NB4 (cell line): ENCODE measurements around the gene SNRK.

Experiments
- DNase-seq: peaks from one replicate; pipeline ENCODE4 v3.0.0; 2010; ENCODE audit warnings: low read depth
- H3K4me3 ChIP-seq: one replicate; pipeline ENCODE4 v1.5.1; 2011; ENCODE audit warnings: mild to moderate bottlenecking, low read depth, low read length, moderate library complexity
- MAX ChIP-seq: IDR thresholded peaks from 2 replicates; pipeline ENCODE4 v1.6.1; 2011; ENCODE audit warnings: low read depth, low read length
- MYC ChIP-seq: IDR thresholded peaks from 2 replicates; pipeline ENCODE4 v1.6.1; 2011; ENCODE audit warnings: low read depth, low read length
- POLR2A ChIP-seq: IDR thresholded peaks from 2 replicates; pipeline ENCODE4 v1.6.1; 2011; ENCODE audit warnings: mild to moderate bottlenecking; ENCODE audit not compliant: insufficient read length; ENCODE audit errors: extremely low read depth
- TF ChIP-seq, protein P1 (sequence below): IDR thresholded peaks from one replicate; pipeline ENCODE4 v1.5.1; 2012; ENCODE audit warnings: low read depth, low read length

The SNRK gene

GRCh38 chr3:43316783-43317460, 30.6 kb downstream of the SNRK start:
- no peak overlapping the region for H3K4me3 ChIP-seq
- no peak for DNase-seq
- TF ChIP-seq, protein P1, sequence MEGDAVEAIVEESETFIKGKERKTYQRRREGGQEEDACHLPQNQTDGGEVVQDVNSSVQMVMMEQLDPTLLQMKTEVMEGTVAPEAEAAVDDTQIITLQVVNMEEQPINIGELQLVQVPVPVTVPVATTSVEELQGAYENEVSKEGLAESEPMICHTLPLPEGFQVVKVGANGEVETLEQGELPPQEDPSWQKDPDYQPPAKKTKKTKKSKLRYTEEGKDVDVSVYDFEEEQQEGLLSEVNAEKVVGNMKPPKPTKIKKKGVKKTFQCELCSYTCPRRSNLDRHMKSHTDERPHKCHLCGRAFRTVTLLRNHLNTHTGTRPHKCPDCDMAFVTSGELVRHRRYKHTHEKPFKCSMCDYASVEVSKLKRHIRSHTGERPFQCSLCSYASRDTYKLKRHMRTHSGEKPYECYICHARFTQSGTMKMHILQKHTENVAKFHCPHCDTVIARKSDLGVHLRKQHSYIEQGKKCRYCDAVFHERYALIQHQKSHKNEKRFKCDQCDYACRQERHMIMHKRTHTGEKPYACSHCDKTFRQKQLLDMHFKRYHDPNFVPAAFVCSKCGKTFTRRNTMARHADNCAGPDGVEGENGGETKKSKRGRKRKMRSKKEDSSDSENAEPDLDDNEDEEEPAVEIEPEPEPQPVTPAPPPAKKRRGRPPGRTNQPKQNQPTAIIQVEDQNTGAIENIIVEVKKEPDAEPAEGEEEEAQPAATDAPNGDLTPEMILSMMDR = no peak
- TF ChIP-seq MAX (no peak), POLR2A (no peak), MYC (no peak)

DNA sequence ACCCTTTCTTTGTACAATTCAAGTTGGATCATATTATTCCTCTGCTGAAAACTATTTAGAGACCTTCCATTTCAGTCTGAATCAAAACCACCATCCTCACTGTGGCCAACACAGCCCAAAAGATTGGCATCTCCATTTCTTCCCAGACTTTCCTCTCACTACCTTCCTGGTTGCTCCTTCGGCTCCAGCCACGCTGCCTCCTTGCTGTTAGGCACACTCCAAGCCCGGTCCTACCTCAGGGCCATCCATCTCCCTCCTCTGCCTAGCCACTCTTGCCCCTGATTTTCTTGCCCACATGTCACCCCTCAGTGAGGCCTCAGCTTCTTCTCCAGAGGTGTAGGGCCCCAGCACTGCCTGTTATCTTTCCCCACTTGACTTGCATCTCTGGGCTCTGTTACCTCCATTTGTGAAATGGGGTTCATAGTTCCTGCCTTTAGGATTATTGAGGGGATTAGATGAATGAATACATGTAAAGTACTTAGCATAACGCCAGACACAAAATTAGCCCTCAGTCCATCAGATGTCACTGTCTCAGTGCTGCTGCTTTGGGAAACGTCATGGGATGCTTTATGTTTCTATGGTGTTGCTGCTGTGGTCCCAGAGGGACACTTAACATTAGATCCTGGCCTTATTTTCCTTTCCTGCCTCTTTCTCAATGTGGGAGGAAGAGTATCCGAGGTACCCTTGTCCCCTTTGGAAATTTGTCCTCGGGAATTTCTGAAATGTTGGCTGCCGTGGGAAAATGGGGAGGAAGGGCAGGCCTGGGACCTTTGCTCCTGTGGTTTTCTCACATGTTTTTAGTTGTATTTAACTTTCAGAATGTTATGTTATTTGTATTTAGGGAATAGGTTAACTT, 31.3 kb downstream of the SNRK start:
- TF ChIP-seq MYC (no peak), MAX (no peak), POLR2A (no peak)
- TF ChIP-seq, protein P1 = no peak
- DNase-seq = no peak
- H3K4me3 ChIP-seq = no peak overlapping the region

DNA sequence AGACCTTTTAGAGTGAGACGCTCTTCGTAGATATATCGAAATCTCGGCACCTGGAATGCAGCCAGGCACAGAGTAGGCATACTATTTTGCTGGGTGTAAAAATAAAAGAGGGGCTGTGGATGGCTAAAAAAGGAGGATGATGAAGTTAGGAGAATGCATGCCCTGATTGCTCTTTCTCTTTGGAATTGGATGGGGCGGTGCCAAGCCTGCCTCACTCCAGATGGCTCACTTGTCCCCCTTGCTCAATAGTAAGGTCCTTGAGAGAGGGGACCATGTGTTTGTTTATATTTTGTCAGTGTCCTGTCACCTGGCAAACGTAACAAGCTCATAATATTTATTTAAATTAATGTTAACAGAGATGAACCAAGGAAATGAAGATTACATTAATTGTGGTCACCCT, 33.0 kb downstream of the SNRK start:
- no peak for DNase-seq
- TF ChIP-seq POLR2A (no peak), MYC (no peak), MAX (no peak)
- TF ChIP-seq, protein P1 = no peak
- H3K4me3 ChIP-seq = no peak overlapping the region

- no peak overlapping the region for H3K4me3 ChIP-seq
- TF ChIP-seq MYC (no peak), POLR2A (no peak), MAX (no peak)
- TF ChIP-seq, protein P1 = no peak
- no peak for DNase-seq
These were observed 33.5 kb downstream of the SNRK start for GRCh38 chr3:43319794-43320193.

DNA sequence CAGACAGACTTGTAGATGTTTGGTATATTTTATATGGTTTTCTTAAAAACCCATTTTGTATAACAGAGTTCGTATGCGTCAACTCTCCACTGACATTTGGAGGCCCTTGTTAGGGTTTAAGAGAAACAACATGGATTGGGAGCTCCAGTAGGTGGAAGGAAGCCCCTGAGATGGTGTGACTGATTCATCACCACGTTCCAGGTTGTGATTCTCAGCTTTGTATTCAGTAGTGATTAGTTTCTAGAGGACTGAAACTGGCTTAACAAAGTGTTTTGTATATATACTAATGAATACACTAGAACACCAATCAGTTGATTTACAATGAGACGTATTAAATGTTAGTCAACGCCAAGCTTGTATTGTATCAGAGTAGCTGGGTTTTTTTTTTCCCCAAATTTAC, 33.9 kb downstream of the SNRK start:
- no peak overlapping the region for H3K4me3 ChIP-seq
- TF ChIP-seq MAX (no peak), MYC (no peak), POLR2A (no peak)
- TF ChIP-seq, protein P1 = no peak
- no peak for DNase-seq
